SK-N-SH (cell line): ENCODE measurements around the gene SPP2. TPM values are rescaled to one million over a fixed set of nuclear protein-coding genes. Genes with fewer than 3 reads are reported as not detected.

Experiments used
- CTCF ChIA-PET: fragments of 300-600, 350-600 bp; formaldehyde crosslinking; extraction: SDS; loops from one replicate; lab custom pipeline; 2021; lab: Yijun Ruan, JAX
- POLR2A ChIA-PET: fragments of 350-600 bp; sonication (Branson Sonifier 250); formaldehyde crosslinking; extraction: SDS; loops from one replicate; lab custom pipeline; 2020; ENCODE audit warnings: antibody characterized with exemption, inconsistent platforms; lab: Yijun Ruan, JAX
- DNase-seq: peaks from one replicate; pipeline ENCODE4 v3.0.0; 2012
- H2AFZ ChIP-seq: fragments of 200-600 bp; sonication (generic); 2 replicates; pipeline ENCODE4 v1.8.1; 2016; ENCODE audit warnings: antibody characterized with exemption, mild to moderate bottlenecking, low read depth
- H3F3A ChIP-seq: fragments of 200-600 bp; sonication (generic); replicated peaks from 2 replicates; pipeline ENCODE3; 2016; ENCODE audit warnings: antibody characterized with exemption, mild to moderate bottlenecking; ENCODE audit not compliant: insufficient read depth
- H3K27ac ChIP-seq, 2 experiments: fragments of 200-500 bp in 1 of 2; fragments of 200-600 bp in 1 of 2; sonication (Bioruptor generic) in 1 of 2; sonication (generic), shearing (Covaris generic) in 1 of 2; 2 replicates each; pipeline versions ENCODE4 v1.5.1 to v1.6.1; 2014 to 2016; ENCODE audit warnings: low read depth in 2 of 2, inconsistent platforms in 1 of 2, low read length in 1 of 2, mild to moderate bottlenecking in 1 of 2, mixed read lengths in 1 of 2
- H3K27me3 ChIP-seq: fragments of 200-600 bp; sonication (generic), shearing (Covaris generic); 2 replicates; pipeline ENCODE4 v1.6.1; 2016; ENCODE audit warnings: mixed run types; ENCODE audit not compliant: insufficient read depth
- H3K36me3 ChIP-seq, 2 experiments: fragments of 200-500 bp in 1 of 2; fragments of 200-600 bp in 1 of 2; sonication (Bioruptor generic) in 1 of 2; sonication (generic) in 1 of 2; replicated peaks in 1 of 2; 2 replicates each; pipeline versions ENCODE3 to v1.5.1; 2014 to 2016; ENCODE audit warnings: low read length in 1 of 2, mild to moderate bottlenecking in 1 of 2; ENCODE audit not compliant: insufficient read depth in 2 of 2, control insufficient read depth in 1 of 2
- H3K4me1 ChIP-seq, 2 experiments: fragments of 200-500 bp in 1 of 2; fragments of 200-600 bp in 1 of 2; sonication (Bioruptor generic) in 1 of 2; sonication (generic), shearing (Covaris generic) in 1 of 2; 2 replicates each; pipeline versions ENCODE4 v1.5.1 to v1.6.1; 2014 to 2016; ENCODE audit warnings: low read depth in 1 of 2, low read length in 1 of 2, mixed run types in 1 of 2; ENCODE audit not compliant: insufficient read depth in 2 of 2, control insufficient read depth in 1 of 2
- H3K4me2 ChIP-seq: fragments of 200-600 bp; sonication (generic), shearing (Covaris generic); 2 replicates; pipeline ENCODE4 v1.6.1; 2017; ENCODE audit warnings: mixed run types
- H3K4me3 ChIP-seq, 2 experiments: fragments of 200-500 bp in 1 of 2; fragments of 200-600 bp in 1 of 2; sonication (Bioruptor generic) in 1 of 2; sonication (generic), shearing (Covaris generic) in 1 of 2; 2 replicates each; pipeline versions ENCODE4 v1.5.1 to v1.8.1; 2014 to 2016; ENCODE audit warnings: low read depth in 2 of 2, inconsistent platforms in 1 of 2, low read length in 1 of 2, mild to moderate bottlenecking in 1 of 2, mixed read lengths in 1 of 2, moderate library complexity in 1 of 2
- H3K79me2 ChIP-seq: fragments of 200-600 bp; sonication (generic); 2 replicates; pipeline ENCODE4 v1.8.1; 2017; ENCODE audit warnings: mild to moderate bottlenecking; ENCODE audit not compliant: insufficient read depth
- H3K9ac ChIP-seq: fragments of 200-600 bp; sonication (generic); 2 replicates; pipeline ENCODE4 v1.6.1; 2017; ENCODE audit warnings: mixed run types
- H3K9me2 ChIP-seq: fragments of 200-600 bp; sonication (generic); 2 replicates; pipeline ENCODE4 v1.6.1; 2017; ENCODE audit warnings: mixed run types
- H3K9me3 ChIP-seq: fragments of 200-600 bp; sonication (generic); 2 replicates; pipeline ENCODE4 v1.6.1; 2017; ENCODE audit warnings: mixed run types, mild to moderate bottlenecking, moderate library complexity
- H4K20me1 ChIP-seq: fragments of 200-600 bp; sonication (generic); 2 replicates; pipeline ENCODE4 v1.6.1; 2017; ENCODE audit warnings: mild to moderate bottlenecking, mixed run types; ENCODE audit not compliant: insufficient read depth
- CTCF ChIP-seq: fragments of 200-600 bp; sonication (generic); IDR thresholded peaks from 2 replicates; pipeline ENCODE4 v1.6.1; 2017; ENCODE audit warnings: antibody characterized with exemption, mild to moderate bottlenecking, moderate library complexity
- ELF1 ChIP-seq: IDR thresholded peaks from 2 replicates; pipeline ENCODE4 v1.4.0; 2012
- FOXM1 ChIP-seq: IDR thresholded peaks from 2 replicates; pipeline ENCODE4 v1.4.0; 2012; ENCODE audit warnings: low read depth, mild to moderate bottlenecking
- GATA2 ChIP-seq: sonication (generic); formaldehyde crosslinking; IDR thresholded peaks from 2 replicates; pipeline ENCODE4 v1.5.0; 2020; ENCODE audit warnings: mild to moderate bottlenecking, missing genetic modification reagents
- PBX3 ChIP-seq: IDR thresholded peaks from 2 replicates; pipeline ENCODE4; 2012
- RCOR1 ChIP-seq: fragments of 150-350 bp; IDR thresholded peaks from 2 replicates; pipeline ENCODE4 v1.6.1; 2017; ENCODE audit warnings: antibody characterized with exemption, low read length
- REST ChIP-seq: IDR thresholded peaks from 2 replicates; pipeline ENCODE4 v1.6.1; 2012; ENCODE audit warnings: mild to moderate bottlenecking, low read depth, low read length, moderate library complexity
- SIN3A ChIP-seq: IDR thresholded peaks from 2 replicates; pipeline ENCODE4 v1.6.1; 2012; ENCODE audit warnings: low read depth, mild to moderate bottlenecking, low read length, moderate library complexity, borderline replicate concordance
- USF2 ChIP-seq: fragments of 150-350 bp; IDR thresholded peaks from 2 replicates; pipeline ENCODE4 v1.6.1; 2017; ENCODE audit warnings: antibody characterized with exemption, low read length, low read depth, borderline replicate concordance
- ZBTB33 ChIP-seq: IDR thresholded peaks from 2 replicates; pipeline ENCODE4 v1.4.0; 2012; ENCODE audit warnings: low read depth, borderline replicate concordance
- WGBS: methylation state at CpG from one replicate; pipeline ENCODE4 v1.1.6; 2017; ENCODE audit warnings: low lambda C conversion rate; 5-methylcytosine and 5-hydroxymethylcytosine counted together
- polyA plus RNA-seq, 3 experiments: library from polyadenylated mRNA; depleted of rRNA; stranded (reverse); fragments of >200 nt; gene quantifications; 2 replicates each; pipeline ENCODE4 v1.2.3, GENCODE V29; 2012

SPP2 gene
- polyA plus RNA-seq, 1 of the 3 experiments (the other 2 are of a cell fraction), result 0.30 TPM

- CTCF ChIA-PET, result interaction anchor here (0.7 to 1.2 kb wide), 3 partner anchors 18 to 436 kb away, joined by 3 to 4 read pairs (median 3); no protein-coding TSS in a partner anchor
Measured at GRCh38 chr2:234109321-234109720, 58.8 kb downstream of the SPP2 start.

GRCh38 chr2:234110219-234110618 is 59.7 kb downstream of the SPP2 start:
- Histone ChIP-seq H3K27me3 (no peaks in the 10 kb centered on the region), H4K20me1 (no peaks in the 10 kb centered on the region), H2AFZ (no peak overlapping the region), H3K4me1 (peaks cover 0 to 15% of the 10 kb centered on the region in 2 experiments; a peak in 2 of 4 replicates), H3F3A (peaks cover 17% of the 10 kb centered on the region), H3K36me3 (no peaks in the 10 kb centered on the region), H3K27ac (peak overlapping the region in 1 of 2 experiments; percentile 82; a peak in 1 of 4 replicates), H3K79me2 (no peaks in the 10 kb centered on the region), H3K9me3 (no peaks in the 10 kb centered on the region), H3K4me3 (no peak overlapping the region), H3K9me2 (no peaks in the 10 kb centered on the region), H3K4me2 (no peak overlapping the region), H3K9ac (no peak overlapping the region)
- POLR2A ChIA-PET, result no interaction called here
- TF ChIP-seq RCOR1, result no peak
- no peak for TF ChIP-seq ELF1
- peak; percentile 92 for TF ChIP-seq REST
- TF ChIP-seq FOXM1, result no peak
- no peak for TF ChIP-seq USF2
- TF ChIP-seq PBX3, result no peak
- no peak for TF ChIP-seq SIN3A
- no peak for TF ChIP-seq CTCF
- CTCF ChIA-PET, result interaction anchor here (1.3 kb wide), 1 partner anchor 25 kb away, joined by 6 read pairs; no protein-coding TSS in a partner anchor
- DNase-seq, result no peak

More at GRCh38 chr2:234109321-234109720, 58.8 kb downstream of the SPP2 start:
- no peak overlapping the region for H3K27ac ChIP-seq
- no peak overlapping the region for H3K9ac ChIP-seq
- H3K4me3 ChIP-seq, result no peak overlapping the region
- H3K4me1 ChIP-seq, result peaks cover 0 to 15% of the 10 kb centered on the region in 2 experiments; a peak in 2 of 4 replicates
- 75% methylated on average over 4 of the region's 8 CpGs for WGBS
- POLR2A ChIA-PET, result no interaction called here
- no peaks in the 10 kb centered on the region for H3K79me2 ChIP-seq
- H3K36me3 ChIP-seq, result no peaks in the 10 kb centered on the region
- no peak for DNase-seq
- H2AFZ ChIP-seq, result no peak overlapping the region
- no peaks in the 10 kb centered on the region for H3K9me2 ChIP-seq
- no peaks in the 10 kb centered on the region for H3K27me3 ChIP-seq
- no peaks in the 10 kb centered on the region for H4K20me1 ChIP-seq
- H3F3A ChIP-seq, result peaks cover 17% of the 10 kb centered on the region
- no peaks in the 10 kb centered on the region for H3K9me3 ChIP-seq
- no peak overlapping the region for H3K4me2 ChIP-seq
- TF ChIP-seq ZBTB33 (no peak), GATA2 (CRISPR knock-in tag) (no peak)
